Retinal pigment epithelial cell (primary cell): ENCODE measurements around the gene TAF10.

Experiments
- DNase-seq: peaks from one replicate; pipeline ENCODE4 v3.0.0-alpha.2; 2010; ENCODE audit warnings: low read depth
- H3K4me3 ChIP-seq: 2 replicates; pipeline ENCODE4 v1.5.1; 2011; ENCODE audit warnings: mild to moderate bottlenecking, low read length, control low read depth, moderate library complexity
- TF ChIP-seq, protein P1 (sequence below): conservative IDR thresholded peaks from 2 replicates; pipeline ENCODE4 v1.5.1; 2011; ENCODE audit warnings: low read depth, low read length, control low read depth, inconsistent platforms

Gene TAF10

DNA sequence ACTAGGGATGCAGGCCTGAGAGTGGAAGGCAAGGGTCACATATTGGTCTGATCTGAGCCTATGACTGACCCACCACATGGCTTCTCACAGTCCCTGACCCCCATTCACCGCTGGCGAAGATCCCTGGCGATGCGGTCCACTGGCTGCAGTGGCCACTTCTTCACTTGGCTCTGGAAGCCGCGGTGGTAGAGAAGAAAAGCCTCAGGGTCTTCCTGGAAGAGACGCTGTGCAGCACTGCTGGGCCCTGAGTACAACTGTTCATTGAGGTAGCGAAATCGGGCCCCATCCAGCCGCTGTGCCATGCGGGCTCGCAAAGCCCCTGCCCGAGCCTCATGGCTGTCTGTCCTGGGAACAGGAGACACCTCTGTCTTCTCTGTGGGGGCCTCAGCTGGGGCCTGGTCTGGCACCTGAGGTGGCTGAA is 11.0 kb downstream of the TAF10 start:
- H3K4me3 ChIP-seq: no peak overlapping the region
- TF ChIP-seq, protein P1, sequence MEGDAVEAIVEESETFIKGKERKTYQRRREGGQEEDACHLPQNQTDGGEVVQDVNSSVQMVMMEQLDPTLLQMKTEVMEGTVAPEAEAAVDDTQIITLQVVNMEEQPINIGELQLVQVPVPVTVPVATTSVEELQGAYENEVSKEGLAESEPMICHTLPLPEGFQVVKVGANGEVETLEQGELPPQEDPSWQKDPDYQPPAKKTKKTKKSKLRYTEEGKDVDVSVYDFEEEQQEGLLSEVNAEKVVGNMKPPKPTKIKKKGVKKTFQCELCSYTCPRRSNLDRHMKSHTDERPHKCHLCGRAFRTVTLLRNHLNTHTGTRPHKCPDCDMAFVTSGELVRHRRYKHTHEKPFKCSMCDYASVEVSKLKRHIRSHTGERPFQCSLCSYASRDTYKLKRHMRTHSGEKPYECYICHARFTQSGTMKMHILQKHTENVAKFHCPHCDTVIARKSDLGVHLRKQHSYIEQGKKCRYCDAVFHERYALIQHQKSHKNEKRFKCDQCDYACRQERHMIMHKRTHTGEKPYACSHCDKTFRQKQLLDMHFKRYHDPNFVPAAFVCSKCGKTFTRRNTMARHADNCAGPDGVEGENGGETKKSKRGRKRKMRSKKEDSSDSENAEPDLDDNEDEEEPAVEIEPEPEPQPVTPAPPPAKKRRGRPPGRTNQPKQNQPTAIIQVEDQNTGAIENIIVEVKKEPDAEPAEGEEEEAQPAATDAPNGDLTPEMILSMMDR: no peak
- no peak for DNase-seq

DNA sequence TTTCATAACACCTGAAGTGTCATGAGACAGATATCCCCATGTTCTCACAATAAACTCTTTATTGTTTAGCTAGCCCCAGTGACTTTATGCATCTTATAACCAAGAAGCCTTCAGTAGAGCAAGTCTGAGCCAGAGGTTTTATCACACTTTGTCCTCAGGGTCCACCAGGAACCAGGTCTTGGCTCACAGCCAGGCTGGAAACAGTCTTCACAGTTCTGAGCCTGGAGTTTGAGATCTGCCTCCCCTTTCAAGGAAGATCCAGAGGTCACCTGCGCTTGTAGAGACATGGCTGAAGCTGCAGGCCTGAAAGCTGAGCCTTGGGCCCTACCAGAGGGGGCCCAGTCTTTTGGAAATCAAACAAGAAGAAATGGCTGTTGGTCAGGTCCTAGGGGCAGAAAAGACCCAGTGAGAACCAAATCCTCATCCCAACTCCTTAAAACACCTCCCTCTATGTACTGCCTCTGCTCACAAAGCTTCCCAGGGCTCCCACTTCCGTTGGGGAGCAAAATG is 12.1 kb downstream of the TAF10 start:
- no peak overlapping the region for H3K4me3 ChIP-seq
- TF ChIP-seq, protein P1: no peak
- DNase-seq: no peak

DNA sequence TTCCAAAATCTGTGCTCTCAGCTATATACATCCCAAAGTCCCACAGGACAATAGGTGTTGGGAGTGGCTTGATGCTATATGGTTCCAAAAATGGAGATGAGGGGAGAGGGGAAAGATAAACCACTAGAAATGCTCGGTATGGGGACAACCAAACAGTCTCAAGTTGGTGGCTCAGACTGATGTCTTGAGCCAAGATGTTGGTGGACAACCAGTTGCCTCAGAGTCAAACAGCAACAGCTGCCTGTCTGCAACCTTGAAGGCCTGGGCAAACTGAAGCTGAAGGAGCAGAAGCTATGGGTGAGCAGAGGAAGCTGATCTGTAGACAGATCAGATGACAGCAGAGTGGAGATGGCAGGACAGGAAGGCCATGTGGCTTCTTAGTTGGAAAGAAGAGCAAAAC is 12.6 kb downstream of the TAF10 start:
- DNase-seq: no peak
- TF ChIP-seq, protein P1: no peak
- H3K4me3 ChIP-seq: no peak overlapping the region

DNA sequence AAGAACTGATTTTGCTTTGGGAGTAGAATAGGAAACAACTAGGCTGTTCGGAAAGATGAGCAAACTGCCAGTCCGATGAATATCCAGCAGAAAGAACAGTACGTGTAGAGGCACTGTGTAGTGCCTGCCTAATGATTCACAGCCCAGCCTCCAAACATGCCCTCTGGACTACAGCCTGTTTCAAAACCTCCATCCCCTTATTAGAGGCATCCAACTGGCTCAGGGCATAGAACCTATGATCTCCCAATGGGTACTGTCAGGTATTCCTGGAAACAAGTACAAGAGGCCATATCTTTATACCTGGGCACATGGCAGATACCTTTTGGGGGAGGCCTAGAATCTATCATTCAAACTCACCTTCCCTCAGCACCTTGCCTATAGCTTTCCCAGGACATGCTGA is 13.5 kb downstream of the TAF10 start:
- H3K4me3 ChIP-seq: no peak overlapping the region
- TF ChIP-seq, protein P1: no peak
- DNase-seq: no peak

DNA sequence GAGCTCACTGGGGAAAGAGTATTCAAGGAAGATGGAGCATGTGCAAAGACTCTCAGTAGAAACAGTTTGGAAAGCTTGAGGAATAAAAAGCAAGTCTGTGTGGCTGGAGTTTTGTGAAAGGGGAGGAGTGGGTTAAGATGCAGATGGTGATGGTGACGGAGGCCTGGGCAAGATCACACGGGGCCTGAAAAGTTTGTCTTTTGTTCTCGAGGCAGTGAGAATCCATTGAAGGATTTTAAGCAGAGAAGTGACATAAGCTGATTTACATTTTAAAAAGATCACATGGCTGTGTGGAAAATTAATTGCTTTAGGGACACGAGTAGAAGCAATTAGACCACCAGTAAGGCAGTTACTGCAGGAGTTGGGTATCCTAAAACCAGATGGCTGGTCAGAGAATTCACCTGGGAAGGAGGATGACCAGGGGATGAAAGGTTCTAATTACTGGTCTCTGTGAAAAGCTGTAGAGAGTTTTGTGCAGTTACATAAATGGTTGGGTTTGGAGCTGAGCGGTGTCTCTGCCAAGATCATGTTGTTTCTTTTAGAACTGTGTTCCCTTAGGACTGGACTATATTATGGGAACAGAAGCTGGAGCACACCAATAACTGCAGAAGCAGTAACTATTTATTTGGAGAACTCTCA is 15.7 kb downstream of the TAF10 start:
- no peak overlapping the region for H3K4me3 ChIP-seq
- no peak for DNase-seq
- TF ChIP-seq, protein P1: no peak

DNA sequence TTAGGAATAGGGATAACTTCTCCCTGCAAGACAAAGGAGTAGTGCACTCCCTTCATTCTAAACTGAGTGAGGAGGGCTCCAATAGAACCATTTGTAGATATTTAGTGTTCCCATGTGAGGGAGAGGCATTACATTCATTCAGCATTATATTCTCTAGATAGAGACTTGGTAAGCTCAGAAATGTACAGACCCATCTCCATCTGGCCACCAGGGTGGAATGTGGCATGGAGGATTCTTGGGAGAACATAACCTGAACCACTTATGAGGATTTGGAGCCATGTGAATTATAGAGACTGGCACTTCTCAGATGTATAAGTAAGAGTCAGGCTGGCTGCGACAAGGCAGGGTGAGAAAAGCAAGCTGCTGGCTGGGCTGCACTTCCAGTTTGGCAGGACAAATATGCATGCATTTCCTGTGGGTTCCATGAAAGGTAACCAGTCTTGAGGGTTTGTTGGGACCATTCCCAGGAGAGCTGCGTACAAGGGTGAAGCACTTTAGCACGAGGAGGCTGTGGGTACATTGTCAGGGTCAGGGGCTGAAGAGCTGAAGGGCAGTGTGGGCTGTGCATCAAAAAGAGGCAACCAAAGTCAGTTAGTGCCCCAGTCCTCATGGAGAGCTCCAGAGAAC is 17.8 kb downstream of the TAF10 start:
- no peak overlapping the region for H3K4me3 ChIP-seq
- no peak for DNase-seq
- TF ChIP-seq, protein P1: no peak

DNA sequence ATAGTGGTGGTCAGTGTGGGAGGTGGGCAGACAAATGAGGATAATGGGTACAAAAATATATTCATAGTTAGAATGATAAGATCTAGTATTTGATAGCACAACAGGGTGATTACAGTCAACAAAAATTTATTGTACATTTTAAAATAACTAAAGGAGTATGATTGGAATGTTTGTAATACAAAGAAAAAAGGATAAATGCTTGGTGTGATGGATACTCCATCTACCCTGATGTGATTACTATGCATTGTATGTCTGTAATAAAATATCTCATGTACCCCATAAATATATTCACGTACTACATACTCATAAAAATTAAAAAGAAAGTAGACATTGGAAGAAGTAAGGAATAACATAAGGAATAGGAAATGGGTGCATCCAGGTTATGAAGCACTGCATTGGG is 24.0 kb downstream of the TAF10 start:
- TF ChIP-seq, protein P1: no peak
- H3K4me3 ChIP-seq: no peak overlapping the region
- DNase-seq: no peak
